Renal cortex interstitium (tissue), 15 donors: ENCODE measurements around the gene RETREG2. TPM values are rescaled to one million over a fixed set of nuclear protein-coding genes. Genes with fewer than 3 reads are reported as not detected.
A peak's percentile ranks its signal among the peaks of the same experiment; 100 is the strongest.

Experiments
- DNase-seq, 11 donors: peaks; one replicate each; pipeline ENCODE4 v3.0.0-alpha.2; 2013; ENCODE audit warnings: low read depth in 9 of 11, low spot score in 4 of 11; ENCODE audit errors: extremely low read depth in 1 of 11
- long read RNA-seq, 16 experiments: transcript quantifications; one replicate each; lab custom pipeline, GENCODE V29; 2026
- polyA plus RNA-seq, 3 donors: library from polyadenylated mRNA; unstranded; fragments of 120-200 nt; gene quantifications; one replicate each; pipeline ENCODE4 v1.2.1, GENCODE V29; 2013; ENCODE audit not compliant: insufficient read length in 3 of 3

RETREG2 gene, protein sequence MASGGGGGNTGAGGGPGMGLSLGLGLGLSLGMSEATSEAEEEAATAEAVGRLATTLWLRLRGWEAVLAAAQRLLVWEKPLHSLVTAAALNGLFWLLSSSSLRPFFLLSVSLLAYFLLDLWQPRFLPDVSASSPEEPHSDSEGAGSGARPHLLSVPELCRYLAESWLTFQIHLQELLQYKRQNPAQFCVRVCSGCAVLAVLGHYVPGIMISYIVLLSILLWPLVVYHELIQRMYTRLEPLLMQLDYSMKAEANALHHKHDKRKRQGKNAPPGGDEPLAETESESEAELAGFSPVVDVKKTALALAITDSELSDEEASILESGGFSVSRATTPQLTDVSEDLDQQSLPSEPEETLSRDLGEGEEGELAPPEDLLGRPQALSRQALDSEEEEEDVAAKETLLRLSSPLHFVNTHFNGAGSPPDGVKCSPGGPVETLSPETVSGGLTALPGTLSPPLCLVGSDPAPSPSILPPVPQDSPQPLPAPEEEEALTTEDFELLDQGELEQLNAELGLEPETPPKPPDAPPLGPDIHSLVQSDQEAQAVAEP
- 100 to 1,000 TPM; 111 to 116 (median 116) TPM for polyA plus RNA-seq
- long read RNA-seq, donor 1, full-length matches to known transcripts = 8 of 57 reads
- long read RNA-seq, donor 1, partial matches to known transcripts = 49 of 57 reads
- long read RNA-seq, donor 1, other reads (novel, unspliced or antisense) = 0 of 57 reads
- long read RNA-seq, donor 2, full-length matches to known transcripts = 10 of 10 reads
- long read RNA-seq, donor 2, partial matches to known transcripts = 0 of 10 reads
- long read RNA-seq, donor 2, other reads (novel, unspliced or antisense) = 0 of 10 reads
- long read RNA-seq, donor 3, full-length matches to known transcripts = 21 of 37 reads
- long read RNA-seq, donor 3, partial matches to known transcripts = 16 of 37 reads
- long read RNA-seq, donor 3, other reads (novel, unspliced or antisense) = 0 of 37 reads
- long read RNA-seq, donor 4, full-length matches to known transcripts = 21 of 21 reads
- long read RNA-seq, donor 4, partial matches to known transcripts = 0 of 21 reads
- long read RNA-seq, donor 4, other reads (novel, unspliced or antisense) = 0 of 21 reads
- long read RNA-seq, donor 5 = 0 reads
- long read RNA-seq, donor 6, full-length matches to known transcripts = 7 of 13 reads
- long read RNA-seq, donor 6, partial matches to known transcripts = 6 of 13 reads
- long read RNA-seq, donor 6, other reads (novel, unspliced or antisense) = 0 of 13 reads
- long read RNA-seq, donor 7, full-length matches to known transcripts = 10 of 65 reads
- long read RNA-seq, donor 7, partial matches to known transcripts = 55 of 65 reads
- long read RNA-seq, donor 7, other reads (novel, unspliced or antisense) = 0 of 65 reads
- long read RNA-seq, donor 8, full-length matches to known transcripts = 22 of 104 reads
- long read RNA-seq, donor 8, partial matches to known transcripts = 54 of 104 reads
- long read RNA-seq, donor 8, other reads (novel, unspliced or antisense) = 28 of 104 reads
- long read RNA-seq, donor 9, full-length matches to known transcripts = 11 of 16 reads
- long read RNA-seq, donor 9, partial matches to known transcripts = 5 of 16 reads
- long read RNA-seq, donor 9, other reads (novel, unspliced or antisense) = 0 of 16 reads
- long read RNA-seq, donor 10, full-length matches to known transcripts = 17 of 17 reads
- long read RNA-seq, donor 10, partial matches to known transcripts = 0 of 17 reads
- long read RNA-seq, donor 10, other reads (novel, unspliced or antisense) = 0 of 17 reads
- long read RNA-seq, donor 11, full-length matches to known transcripts = 15 of 15 reads
- long read RNA-seq, donor 11, partial matches to known transcripts = 0 of 15 reads
- long read RNA-seq, donor 11, other reads (novel, unspliced or antisense) = 0 of 15 reads
- long read RNA-seq, donor 12, full-length matches to known transcripts = 5 of 22 reads
- long read RNA-seq, donor 12, partial matches to known transcripts = 17 of 22 reads
- long read RNA-seq, donor 12, other reads (novel, unspliced or antisense) = 0 of 22 reads
- long read RNA-seq, donor 13, full-length matches to known transcripts = 17 of 111 reads
- long read RNA-seq, donor 13, partial matches to known transcripts = 60 of 111 reads
- long read RNA-seq, donor 13, other reads (novel, unspliced or antisense) = 34 of 111 reads
- long read RNA-seq, donor 14, full-length matches to known transcripts = 12 of 22 reads
- long read RNA-seq, donor 14, partial matches to known transcripts = 10 of 22 reads
- long read RNA-seq, donor 14, other reads (novel, unspliced or antisense) = 0 of 22 reads
- long read RNA-seq, donor 15, full-length matches to known transcripts = 12 of 12 reads
- long read RNA-seq, donor 15, partial matches to known transcripts = 0 of 12 reads
- long read RNA-seq, donor 15, other reads (novel, unspliced or antisense) = 0 of 12 reads
- long read RNA-seq, donor 16, full-length matches to known transcripts = 35 of 206 reads
- long read RNA-seq, donor 16, partial matches to known transcripts = 100 of 206 reads
- long read RNA-seq, donor 16, other reads (novel, unspliced or antisense) = 71 of 206 reads

DNA sequence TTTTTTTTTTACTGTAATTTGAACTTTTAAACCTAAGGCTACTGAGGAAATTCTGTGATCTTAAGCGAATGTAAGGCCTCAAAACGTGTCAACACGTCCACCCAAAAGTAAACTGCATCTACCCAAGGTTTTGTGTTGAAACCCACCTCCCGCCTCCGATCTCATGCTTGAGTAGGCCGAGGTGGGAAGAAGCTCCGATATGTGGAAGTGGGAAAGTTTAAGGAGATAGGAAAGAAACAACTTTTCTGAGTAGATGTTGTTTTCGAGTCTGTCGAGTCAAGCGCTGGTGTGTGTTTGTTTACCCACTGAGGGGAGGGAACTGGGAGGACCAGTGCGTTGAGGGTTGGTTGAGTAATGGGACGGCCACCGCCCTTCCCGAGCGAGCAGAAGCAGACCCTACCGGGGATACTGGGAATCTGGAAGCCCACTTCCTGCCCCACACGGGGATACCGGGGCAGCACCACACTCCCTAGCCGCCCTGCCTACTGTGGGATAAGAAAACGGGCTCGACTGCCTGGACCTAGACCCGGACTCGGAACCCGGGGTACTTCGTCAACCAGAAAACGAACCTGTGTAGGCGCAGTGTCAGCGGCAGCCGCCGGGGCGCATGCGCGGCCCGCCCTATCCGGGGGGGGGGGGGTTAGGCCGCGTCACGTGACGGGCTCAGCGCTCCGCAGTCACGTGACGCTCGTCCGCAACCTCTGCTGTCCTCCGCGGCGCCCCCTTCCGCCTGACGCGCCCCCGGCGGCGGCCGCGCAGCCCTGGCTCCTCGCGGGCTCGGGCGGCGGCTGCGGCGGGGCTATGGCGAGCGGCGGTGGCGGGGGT is at the start of gene RETREG2:
Gene RETREG2 (plus strand): TSS at position 724 of the 825 bp plus-strand sequence. CDS start 78 bp downstream, at position 802.
- peak in 10 of 11 donors; percentile 66 to 86 (median 80) for DNase-seq

DNA sequence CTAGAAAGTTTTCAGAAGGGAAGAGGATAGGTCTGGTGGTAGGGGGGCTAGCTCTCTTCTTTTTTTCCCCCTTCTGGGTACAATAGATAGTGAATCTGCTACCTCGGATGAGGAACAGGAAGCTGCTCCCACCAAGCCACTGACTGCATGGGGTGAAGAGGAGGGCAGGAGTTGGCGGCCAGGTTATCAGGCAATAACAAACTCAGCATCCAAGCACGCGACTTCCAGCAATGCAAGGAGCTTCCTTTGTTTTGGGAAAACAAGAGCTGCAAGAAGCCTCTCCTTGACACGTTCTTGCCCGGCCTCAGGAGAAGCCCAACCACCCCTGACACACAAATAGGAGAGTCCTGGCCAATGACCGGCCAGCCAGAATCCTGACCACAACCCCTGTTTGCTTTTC is 49.7 kb upstream of the RETREG2 start:
- no peak for DNase-seq

DNA sequence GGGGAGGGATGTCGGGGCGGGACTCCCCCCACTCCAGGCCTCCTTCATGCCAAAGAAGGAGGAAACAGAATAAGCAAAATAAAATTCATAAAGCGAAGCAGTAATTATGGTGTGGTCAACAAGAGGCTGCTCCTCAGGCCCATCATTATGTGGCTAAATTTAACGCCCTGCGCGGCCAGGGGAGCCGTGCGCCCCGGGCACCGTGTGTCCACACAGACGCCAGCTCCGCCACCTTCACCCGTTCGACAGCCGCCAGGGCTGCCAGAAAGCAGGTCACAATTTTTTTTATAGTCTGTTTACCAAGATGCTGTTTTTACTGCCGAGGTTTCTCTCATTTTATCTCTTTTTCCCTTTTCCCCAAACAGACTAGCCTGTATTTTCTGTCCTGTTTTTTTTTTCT is 48.5 kb upstream of the RETREG2 start:
- DNase-seq = no peak

DNA sequence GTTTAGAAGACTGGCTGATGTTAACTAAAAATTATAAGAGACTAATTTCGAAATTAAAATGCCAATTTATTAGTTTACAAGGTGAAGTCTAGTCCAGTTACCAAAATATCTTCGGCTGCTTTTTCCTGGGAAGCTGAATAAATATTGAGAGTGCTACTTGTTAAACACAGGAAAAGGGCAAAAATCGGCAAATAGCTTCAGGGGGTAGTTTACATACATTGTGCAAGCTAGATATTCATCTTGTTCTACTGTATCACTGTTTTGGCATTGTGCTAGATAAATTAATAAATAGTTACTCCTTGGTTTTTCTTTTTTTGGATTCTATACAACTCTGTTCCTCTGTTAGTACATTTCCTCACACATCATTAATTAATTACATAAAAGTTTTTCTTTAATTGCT is 46.7 kb upstream of the RETREG2 start:
- no peak for DNase-seq

DNA sequence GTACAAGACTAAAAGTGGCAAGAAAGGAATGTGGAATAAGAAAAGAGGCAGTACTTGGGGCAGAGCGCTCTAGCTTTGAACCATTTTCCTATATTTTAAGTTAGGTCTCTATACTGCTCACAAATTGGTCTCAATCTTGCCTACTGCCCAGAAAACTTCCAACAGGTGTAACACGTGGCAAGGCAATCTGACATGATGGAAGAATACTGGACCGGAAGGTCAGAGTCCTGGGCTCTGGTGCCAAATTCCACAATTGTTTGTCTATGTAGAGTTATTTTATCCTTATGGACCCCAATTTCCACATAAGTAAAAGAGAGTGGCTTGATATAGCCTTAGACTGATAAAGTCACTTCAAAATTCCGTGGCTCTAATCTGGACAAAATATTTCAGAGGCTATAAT is 46.3 kb upstream of the RETREG2 start:
- no peak for DNase-seq

DNA sequence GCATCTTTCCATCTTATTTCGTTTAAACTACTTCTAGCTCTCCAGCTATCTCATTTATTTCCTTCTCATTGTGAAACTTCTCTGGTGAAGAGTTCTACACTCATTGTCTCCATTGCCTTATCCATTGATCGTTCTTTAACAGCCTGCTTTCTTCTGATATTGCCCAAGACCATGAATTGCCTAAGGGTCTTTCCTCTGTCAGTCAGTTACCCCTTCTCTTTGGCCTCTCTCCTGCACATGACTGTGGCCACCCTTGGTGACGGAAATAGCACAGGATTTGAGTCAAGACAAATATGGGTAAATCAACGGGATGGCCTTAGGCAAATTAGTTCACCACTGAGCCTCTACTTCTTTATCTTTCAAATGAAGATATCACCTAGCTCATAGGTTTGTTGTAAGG is 44.1 kb upstream of the RETREG2 start:
- no peak for DNase-seq

DNA sequence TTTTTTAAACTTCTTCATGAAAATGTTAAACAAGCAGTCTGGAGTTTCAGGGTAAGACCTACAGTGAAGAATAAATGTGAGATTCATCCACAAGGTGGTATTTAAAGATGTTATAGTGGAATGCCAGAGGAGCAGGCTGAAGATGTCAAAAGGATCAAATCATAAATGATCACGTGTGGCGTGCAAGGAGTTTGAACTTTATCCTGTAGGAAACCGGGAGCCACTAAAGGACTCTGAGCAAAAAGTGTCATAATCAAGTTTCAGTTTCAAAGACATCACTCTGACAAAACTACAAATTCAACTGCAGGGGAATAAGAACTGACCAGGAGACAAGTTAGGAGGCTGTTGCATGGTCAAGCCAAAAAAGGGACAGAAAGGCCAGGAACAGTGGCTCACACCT is 37.4 kb upstream of the RETREG2 start:
- no peak for DNase-seq

DNA sequence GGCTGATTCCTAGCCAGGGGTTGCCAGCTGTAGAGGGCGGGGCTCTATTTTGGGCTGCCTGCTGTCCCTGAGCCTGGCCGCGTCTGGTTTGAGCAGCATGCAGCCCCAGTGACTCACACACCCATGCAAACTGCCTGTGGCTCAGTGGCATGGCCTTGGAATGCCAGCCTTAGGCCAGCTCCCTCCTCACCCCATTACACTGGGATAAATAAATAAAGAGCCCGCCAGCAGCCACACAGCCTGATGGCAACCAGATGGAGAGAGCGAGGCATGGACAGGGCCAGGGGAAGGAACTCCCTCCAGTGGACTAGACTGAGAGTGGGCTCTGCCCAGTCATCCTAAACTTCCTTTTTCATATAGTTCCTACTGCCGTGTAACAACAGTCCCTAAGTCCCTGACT is 35.7 kb upstream of the RETREG2 start:
- no peak for DNase-seq

DNA sequence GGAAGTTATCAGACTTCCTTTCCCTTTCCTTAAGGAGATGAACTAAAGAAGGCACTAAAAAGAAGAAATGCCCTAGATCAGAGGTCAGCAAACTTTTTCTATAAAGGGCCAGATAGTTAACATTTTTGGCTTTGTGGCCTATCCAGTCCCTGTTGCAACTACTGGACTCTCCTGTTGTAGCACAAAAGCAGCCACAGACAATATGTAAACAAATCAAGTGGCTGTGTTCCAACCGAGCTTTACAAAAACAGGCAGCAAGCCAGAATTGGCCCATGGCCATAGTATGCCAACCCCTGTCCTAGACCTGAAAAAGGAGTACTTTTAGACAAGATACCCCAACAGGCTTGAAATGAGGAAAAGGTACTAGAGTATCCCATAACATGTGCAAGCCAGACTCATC is 28.4 kb upstream of the RETREG2 start:
- DNase-seq = peak in 1 of 11 donors; percentile 10

DNA sequence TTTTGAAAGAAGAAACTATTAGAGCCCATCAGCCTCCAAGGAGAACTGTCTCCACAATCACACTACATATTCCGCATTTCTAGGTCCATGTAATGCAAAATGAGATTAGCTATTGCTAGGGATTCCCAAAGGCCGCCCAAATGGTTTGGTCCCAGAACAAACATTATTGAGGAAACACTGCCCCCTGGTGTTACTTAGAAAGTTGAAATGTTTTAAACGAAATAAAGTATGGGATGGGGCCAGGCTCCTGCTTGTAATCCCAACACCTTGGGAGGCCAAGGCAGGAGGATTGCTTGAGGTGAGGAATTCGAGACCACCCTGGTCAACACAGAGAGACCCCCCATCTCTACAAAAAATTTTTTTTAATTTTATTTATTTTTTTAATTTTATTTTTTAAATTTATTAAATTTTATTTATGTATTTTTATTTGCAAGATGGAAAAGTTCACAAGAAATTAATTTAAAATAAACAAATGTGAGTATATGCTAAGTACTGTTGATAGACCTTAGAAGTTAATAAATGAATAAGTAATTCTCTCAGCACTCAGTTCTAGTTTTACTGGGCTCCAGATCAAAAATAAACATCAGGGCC is 22.9 kb upstream of the RETREG2 start:
- DNase-seq = peak in 9 of 11 donors; percentile 58 to 81 (median 67)

DNA sequence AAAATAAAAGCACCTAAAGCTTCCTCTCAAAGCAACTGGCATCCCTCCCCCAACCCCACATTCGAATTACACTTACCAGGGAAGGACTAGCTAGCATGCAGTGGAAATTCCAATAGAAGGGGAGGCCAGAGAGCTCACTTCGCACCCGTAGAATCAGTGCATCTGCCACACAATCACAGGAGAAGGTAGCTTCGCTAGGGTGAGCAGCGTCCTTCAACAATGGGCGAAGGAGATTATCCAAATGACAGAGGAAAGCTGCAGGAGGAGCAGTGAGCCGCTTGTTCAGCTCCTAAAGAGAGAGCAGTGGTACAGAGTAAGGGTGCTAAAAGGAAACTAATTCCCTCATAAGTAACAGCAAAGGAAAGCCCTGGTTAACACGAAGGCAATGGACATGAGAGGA is 20.7 kb upstream of the RETREG2 start:
- no peak for DNase-seq

DNA sequence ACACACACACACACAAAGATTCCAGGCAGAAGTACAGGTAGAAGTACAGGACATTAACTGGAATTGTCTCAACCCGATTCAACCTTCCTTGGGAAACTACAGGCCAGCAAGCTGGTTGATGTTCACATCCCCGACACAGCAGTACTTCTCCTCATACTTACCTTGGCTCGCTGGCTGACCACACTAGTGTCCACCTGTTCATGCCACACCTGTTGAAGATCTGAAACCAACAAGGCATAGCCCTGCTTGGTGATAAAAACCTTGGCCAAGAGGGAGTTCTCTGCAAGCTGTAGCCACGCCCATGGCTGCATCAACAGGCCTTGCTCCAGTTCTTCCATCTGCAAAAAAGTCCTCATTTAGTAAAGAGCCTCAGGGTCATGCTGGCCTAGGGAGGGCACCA is 20.1 kb upstream of the RETREG2 start:
- DNase-seq = no peak

DNA sequence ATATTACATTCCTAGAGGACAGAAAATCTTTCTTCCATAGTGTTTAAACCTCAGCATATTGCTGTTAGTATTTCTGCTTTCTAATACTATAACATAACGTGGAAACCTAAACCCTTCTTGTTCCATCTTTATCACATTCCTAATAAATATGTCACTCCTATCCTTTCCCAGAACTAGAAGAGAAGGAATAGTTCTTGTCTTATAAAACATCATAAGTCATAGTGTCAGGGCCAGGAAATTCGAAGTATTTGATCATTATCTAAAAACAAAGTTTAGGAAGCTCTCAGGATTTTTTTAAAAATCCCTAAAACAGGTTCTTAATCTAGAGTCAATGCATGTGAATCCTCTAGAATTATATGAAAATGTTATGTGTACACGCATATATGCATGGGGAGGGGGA is 19.5 kb upstream of the RETREG2 start:
- no peak for DNase-seq

DNA sequence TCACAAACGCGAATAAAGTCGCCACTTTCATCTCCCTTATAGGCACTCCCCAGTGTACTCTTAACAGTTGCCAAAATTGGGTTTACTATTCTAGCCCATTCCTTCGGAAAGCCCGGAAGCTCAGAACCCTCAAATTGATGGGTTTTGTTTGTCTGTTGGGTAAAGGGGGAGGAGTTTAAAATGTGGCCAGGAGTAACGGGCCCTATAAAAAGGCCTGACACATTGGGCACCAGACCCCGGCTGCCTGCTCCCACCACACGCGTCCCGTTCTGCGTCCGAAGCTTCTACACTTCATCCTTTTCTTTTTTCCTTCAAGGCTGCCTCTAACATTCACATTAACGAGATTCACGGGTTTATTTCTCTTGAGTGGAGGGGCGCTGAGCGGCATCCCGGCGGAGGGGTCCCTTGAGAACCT is 18.3 kb upstream of the RETREG2 start:
- DNase-seq = no peak

DNA sequence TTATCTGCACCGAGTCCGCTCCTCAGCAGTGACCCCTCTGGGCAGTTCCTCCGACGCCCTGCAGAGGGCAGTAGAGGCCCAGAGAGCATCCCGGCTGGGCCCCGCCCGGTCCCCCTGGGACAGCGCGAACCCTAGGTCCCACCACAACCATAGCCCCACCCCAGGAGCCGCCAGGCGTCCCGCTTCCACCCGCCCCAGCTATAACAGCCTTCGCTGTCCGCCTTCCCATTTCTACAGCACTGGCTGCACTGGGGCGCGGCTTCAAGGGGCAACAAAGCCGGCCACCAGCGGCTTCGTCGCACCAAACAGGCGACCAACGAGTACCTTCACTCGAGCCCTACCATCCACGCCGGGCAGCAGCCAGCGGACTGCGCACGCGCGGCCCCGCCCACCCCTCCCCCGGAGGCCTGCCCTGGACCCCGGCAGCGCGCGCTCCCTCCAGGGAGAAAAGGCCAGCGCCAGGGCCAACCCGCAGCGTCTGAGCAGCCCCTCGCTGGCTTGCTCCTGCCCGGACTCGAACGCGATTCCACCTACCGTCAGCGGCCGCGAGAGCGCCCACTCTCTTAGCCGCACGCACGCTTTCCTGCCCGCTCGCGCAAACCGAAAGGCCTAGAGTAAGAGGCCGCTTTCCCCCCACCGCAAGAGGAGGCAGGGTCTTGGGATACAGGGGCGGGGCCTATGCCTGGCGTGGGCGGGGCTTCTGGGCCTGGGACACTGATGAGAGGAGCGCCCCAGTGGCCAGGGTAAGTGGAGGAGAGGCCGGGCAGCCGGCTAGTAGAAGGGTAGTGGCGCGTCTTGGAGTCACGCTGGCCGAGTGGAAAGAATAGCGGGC is 17.7 kb upstream of the RETREG2 start, which contains the start of gene NHEJ1:
Gene NHEJ1 (minus strand): TSS at position 630 of the 832 bp plus-strand sequence. CDS start 2,453 bp downstream, outside the sequence.
- peak in 10 of 11 donors; percentile 82 to 91 (median 85) for DNase-seq
